HepG2 (cell line): Measurements from ENCODE around the gene SCARB2. TPM values are rescaled to one million over a fixed set of nuclear protein-coding genes. Genes with fewer than 3 reads are reported as not detected.
A peak's percentile ranks its signal among the peaks of the same experiment; 100 is the strongest.

ENCODE experiments used
- ATAC-seq: fragments of 200-7000 bp; cut with Tn5 transposase; 3 replicates; pipeline ENCODE4 v1.9.1; 2020; ENCODE audit warnings: mild to moderate bottlenecking, moderate library complexity
- BruUV-seq: library from RNA; stranded (reverse); fragments of 400-500 nt; replicated peaks from 2 replicates; lab custom pipeline; 2021; lab: Mats Ljungman, UMichigan
- CTCF ChIA-PET: fragments of 300-600 bp; formaldehyde crosslinking; extraction: SDS; loops from one replicate; lab custom pipeline; 2021; ENCODE audit warnings: low total read pairs, inconsistent platforms, low intra/inter-chr PET ratio; lab: Yijun Ruan, JAX
- POLR2A ChIA-PET: fragments of 350-600 bp; sonication (Branson Sonifier 250); formaldehyde crosslinking; loops from one replicate; lab custom pipeline; 2020; ENCODE audit warnings: antibody characterized with exemption, inconsistent platforms; lab: Yijun Ruan, JAX
- DNase-seq: peaks from one replicate; pipeline ENCODE4 v3.0.0-alpha.2; 2015; ENCODE audit warnings: low spot score
- FAIRE-seq: peaks from 3 replicates; lab custom pipeline; 2011; peaks lifted over from hg19 to GRCh38; lab: Jason Lieb, UNC
- H2AFZ ChIP-seq: one replicate; pipeline ENCODE4 v1.6.1; 2011; ENCODE audit warnings: low read length, inconsistent platforms
- H3K27ac ChIP-seq: fragments of 300-600 bp; 3 replicates; pipeline ENCODE4 v1.8.0; 2011; ENCODE audit warnings: mixed run types, mild to moderate bottlenecking, mixed read lengths, low read length, inconsistent platforms; ENCODE audit not compliant: insufficient read depth; ENCODE audit errors: extremely low read length
- H3K27me3 ChIP-seq, 2 experiments: fragments of 200-600 bp in 1 of 2; 2 replicates in 1 of 2; 3 replicates in 1 of 2; pipeline versions ENCODE4 v1.6.0 to v1.8.0; 2011; ENCODE audit warnings: low read length in 2 of 2, mild to moderate bottlenecking in 2 of 2, moderate library complexity in 2 of 2, inconsistent platforms in 1 of 2; ENCODE audit not compliant: insufficient read depth in 2 of 2, control insufficient read depth in 1 of 2
- H3K36me3 ChIP-seq, 2 experiments: fragments of 200-600 bp in 1 of 2; replicated peaks in 1 of 2; 2 replicates in 1 of 2; 3 replicates in 1 of 2; pipeline versions ENCODE4 v1.5.1 to v1.8.0; 2011; ENCODE audit warnings: low read length in 2 of 2, inconsistent platforms in 1 of 2; ENCODE audit not compliant: insufficient read depth in 2 of 2, control insufficient read depth in 1 of 2
- H3K4me1 ChIP-seq: 2 replicates; pipeline ENCODE4 v1.5.1; 2012; ENCODE audit warnings: low read length, inconsistent platforms; ENCODE audit not compliant: insufficient read depth
- H3K4me2 ChIP-seq: 2 replicates; pipeline ENCODE4 v1.6.0; 2011; ENCODE audit warnings: low read depth, low read length, inconsistent platforms
- H3K4me3 ChIP-seq, 3 experiments: fragments of 200-600 bp in 1 of 3; sonication (generic), shearing (Covaris generic) in 1 of 3; replicated peaks in 1 of 3; 2 replicates each; pipeline ENCODE4 v1.5.1; 2011 to 2016; ENCODE audit warnings: low read length in 3 of 3, inconsistent platforms in 2 of 3, low read depth in 2 of 3, mild to moderate bottlenecking in 2 of 3, control low read depth in 1 of 3, mixed read lengths in 1 of 3; ENCODE audit not compliant: insufficient read depth in 1 of 3
- H3K79me2 ChIP-seq: one replicate; pipeline ENCODE4 v1.6.1; 2011; ENCODE audit warnings: low read length, inconsistent platforms; ENCODE audit not compliant: insufficient read depth
- H3K9ac ChIP-seq: 2 replicates; pipeline ENCODE4 v1.6.0; 2011; ENCODE audit warnings: mild to moderate bottlenecking, low read depth, low read length, inconsistent platforms; ENCODE audit not compliant: insufficient read depth
- H3K9me3 ChIP-seq: 2 replicates; pipeline ENCODE4 v1.5.1; 2012; ENCODE audit warnings: mild to moderate bottlenecking, low read length
- H4K20me1 ChIP-seq: 2 replicates; pipeline ENCODE4 v1.6.0; 2011; ENCODE audit warnings: inconsistent platforms, mild to moderate bottlenecking, low read length, moderate library complexity; ENCODE audit not compliant: insufficient read depth
- ATF7 ChIP-seq, 2 experiments: fragments of 450-650 bp in 1 of 2; sonication (generic) in 1 of 2; formaldehyde crosslinking in 1 of 2; IDR thresholded peaks; 2 replicates each; pipeline versions ENCODE4 v1.4.0 to v1.6.1; 2016 to 2020; ENCODE audit warnings: antibody characterized with exemption in 1 of 2, mild to moderate bottlenecking in 1 of 2, missing genetic modification reagents in 1 of 2
- CC2D1A ChIP-seq: sonication (generic); formaldehyde crosslinking; IDR thresholded peaks from 2 replicates; pipeline ENCODE4 v1.8.1; 2023; ENCODE audit warnings: mild to moderate bottlenecking, missing genetic modification reagents
- CREBL2 ChIP-seq: sonication (generic); formaldehyde crosslinking; IDR thresholded peaks from 2 replicates; pipeline ENCODE4 v1.8.1; 2023; ENCODE audit warnings: missing genetic modification reagents, mild to moderate bottlenecking, borderline replicate concordance
- CREM ChIP-seq, 2 experiments: sonication (generic) in 1 of 2; formaldehyde crosslinking in 1 of 2; IDR thresholded peaks; 2 replicates each; pipeline versions ENCODE4 v1.4.0 to v1.6.1; 2016 to 2020; ENCODE audit warnings: antibody characterized with exemption in 1 of 2, mild to moderate bottlenecking in 1 of 2, missing genetic modification reagents in 1 of 2
- FIP1L1 ChIP-seq: fragments of 200-400 bp; formaldehyde crosslinking; IDR thresholded peaks from 2 replicates; pipeline ENCODE4 v1.6.1; 2018; ENCODE audit warnings: low read depth, mild to moderate bottlenecking, low read length, moderate library complexity, borderline replicate concordance; ENCODE audit not compliant: insufficient read depth
- HDAC1 ChIP-seq: sonication (generic); formaldehyde crosslinking; IDR thresholded peaks from 2 replicates; pipeline ENCODE4 v1.5.1; 2020; ENCODE audit warnings: mild to moderate bottlenecking, missing genetic modification reagents
- IRF9 ChIP-seq: sonication (generic); formaldehyde crosslinking; IDR thresholded peaks from 2 replicates; pipeline ENCODE4 v1.8.0; 2022; ENCODE audit warnings: missing genetic modification reagents, mild to moderate bottlenecking, borderline replicate concordance
- MIXL1 ChIP-seq: IDR thresholded peaks from 2 replicates; pipeline ENCODE4 v1.6.1; 2016
- MLLT10 ChIP-seq: sonication (generic); formaldehyde crosslinking; IDR thresholded peaks from 2 replicates; pipeline ENCODE4 v1.4.0; 2020; ENCODE audit warnings: missing genetic modification reagents
- RARA ChIP-seq: IDR thresholded peaks from 2 replicates; pipeline ENCODE4 v1.6.1; 2016; ENCODE audit warnings: missing genetic modification reagents, missing compliant biosample characterization
- RBM39 ChIP-seq: fragments of 200-400 bp; formaldehyde crosslinking; IDR thresholded peaks from one replicate; pipeline ENCODE4 v1.6.1; 2018; ENCODE audit warnings: antibody characterized with exemption, mild to moderate bottlenecking, low read depth, low read length; ENCODE audit not compliant: poor library complexity, severe bottlenecking
- RNF219 ChIP-seq: sonication (generic); formaldehyde crosslinking; IDR thresholded peaks from 2 replicates; pipeline ENCODE4 v1.5.0; 2020; ENCODE audit warnings: mild to moderate bottlenecking, missing genetic modification reagents
- SNRNP70 ChIP-seq: fragments of 200-400 bp; formaldehyde crosslinking; IDR thresholded peaks from 2 replicates; pipeline ENCODE4 v1.6.1; 2017; ENCODE audit warnings: mild to moderate bottlenecking, low read depth, low read length, moderate library complexity
- TCF12 ChIP-seq, 2 experiments: fragments of 450-650 bp in 1 of 2; sonication (generic) in 1 of 2; formaldehyde crosslinking in 1 of 2; IDR thresholded peaks; 2 replicates each; pipeline versions ENCODE4 v1.6.1 to v1.8.0; 2017 to 2022; ENCODE audit warnings: antibody characterized with exemption in 1 of 2, mild to moderate bottlenecking in 1 of 2, missing genetic modification reagents in 1 of 2, moderate library complexity in 1 of 2
- ZBTB7B ChIP-seq: sonication (generic); formaldehyde crosslinking; IDR thresholded peaks from 2 replicates; pipeline ENCODE4 v1.4.0; 2020; ENCODE audit warnings: missing genetic modification reagents
- ZMYM4 ChIP-seq: sonication (generic); formaldehyde crosslinking; IDR thresholded peaks from 2 replicates; pipeline ENCODE4 v1.8.1; 2023; ENCODE audit warnings: mild to moderate bottlenecking, missing genetic modification reagents
- ZNF274 ChIP-seq: sonication (generic); formaldehyde crosslinking; IDR thresholded peaks from 2 replicates; pipeline ENCODE4 v1.5.1; 2020; ENCODE audit warnings: mild to moderate bottlenecking, missing genetic modification reagents
- ZNF550 ChIP-seq: sonication (generic); formaldehyde crosslinking; IDR thresholded peaks from 2 replicates; pipeline ENCODE4 v1.4.0; 2020; ENCODE audit warnings: mild to moderate bottlenecking, missing genetic modification reagents, borderline replicate concordance
- WGBS: methylation state at CpG from one replicate; pipeline ENCODE4 v1.1.6; 2017; ENCODE audit warnings: low lambda C conversion rate; 5-methylcytosine and 5-hydroxymethylcytosine counted together
- in situ Hi-C: cut with HindIII; loops from 2 replicates; pipeline ENCODE4 v1.10.0; 2017; ENCODE audit warnings: low pct_unique_long_range_greater_than_20kb; ENCODE audit not compliant: extremely low pct_ligation_motif_present
- intact Hi-C: fragments of 100-400 bp; cut with micrococcal nuclease; formaldehyde crosslinking; loops from one replicate; pipeline ENCODE4 v1.10.0; 2022; ENCODE audit not compliant: unreplicated experiment
- polyA plus RNA-seq, 8 experiments: library from polyadenylated mRNA; depleted of rRNA in 3 of 8; stranded (reverse) in 7 of 8; unstranded in 1 of 8; fragments of >200 nt; fragmentation: Illumina TruSeq in 4 of 8; extraction: Trizol in 4 of 8; gene quantifications; 2 replicates each; pipeline versions ENCODE4 v1.2.1 to v1.2.3, GENCODE V29; 2011 to 2016; ENCODE audit warnings: low read depth in 4 of 8, missing spikeins in 1 of 8, mixed read lengths in 1 of 8; ENCODE audit not compliant: insufficient read depth in 1 of 8
- total RNA-seq, 5 experiments: library from RNA; depleted of rRNA; stranded (reverse); fragments of >200 nt; fragmentation: Illumina TruSeq; extraction: Trizol; gene quantifications; 2 replicates each; pipeline ENCODE4 v1.2.3, GENCODE V29; 2016; ENCODE audit warnings: low read depth in 1 of 5

Gene SCARB2
- total and polyA plus RNA-seq, 2 of the 13 experiments (the other 11 are each of a cell fraction or from before 2014, with no cell fraction given), result 40.6 to 43.4 TPM

GRCh38 chr4:76147454-76148141, 66.0 kb downstream of the SCARB2 start:
- Histone ChIP-seq H2AFZ (no peak overlapping the region), H3K9ac (peak overlapping the region; percentile 92), H3K27me3 (no peaks in the 10 kb centered on the region; a peak in 1 of 5 replicates), H3K9me3 (no peaks in the 10 kb centered on the region), H3K4me1 (peaks cover 25% of the 10 kb centered on the region), H3K27ac (peak overlapping the region; percentile 91), H3K79me2 (peaks cover 58% of the 10 kb centered on the region), H3K4me2 (peak overlapping the region; percentile 56), H3K4me3 (peak overlapping the region; percentile 86 to 97 (median 87)), H4K20me1 (peaks cover 17% of the 10 kb centered on the region), H3K36me3 (peaks cover 0 to 9% of the 10 kb centered on the region in 2 experiments; a peak in 2 of 5 replicates)
- CTCF ChIA-PET, result no interaction called here
- ATAC-seq (peak; percentile 95), DNase-seq (peak; percentile 66), FAIRE-seq (peak; percentile 60)
- 3% methylated on average over 18 of the region's 31 CpGs for WGBS
- in situ Hi-C loops, result no loop called here
- BruUV-seq, result no TSS peak
- intact Hi-C loops, result loop anchor here (1.0 kb wide), 2 partner anchors 157 to 159 kb away; partner anchors contain the start of genes SDAD1 and STBD1
- POLR2A ChIA-PET, result interaction anchor here (1.0 kb wide), 1 partner anchor 157 kb away, joined by 4 read pairs; the partner anchor contains the start of gene SDAD1
- TF ChIP-seq CREBL2 (CRISPR knock-in tag), result 0 out of 2 replicates have a peak, but pooled peaks have one; percentile 34
- no peak for TF ChIP-seq TCF12 (IDR thresholded peaks at IDR 0.05)
- 0 out of 2 replicates have a peak, but pooled peaks have one; percentile 52 for TF ChIP-seq TCF12 (CRISPR knock-in tag; IDR thresholded peaks at IDR 0.05)
- TF ChIP-seq ZNF550 (CRISPR knock-in tag), result 0 out of 2 replicates have a peak, but pooled peaks have one; percentile 8
- peak; percentile 69; the same call in 1 of the 2 replicates for TF ChIP-seq ZNF274 (CRISPR knock-in tag)
- TF ChIP-seq SNRNP70, result no peak
- 0 out of 2 replicates have a peak, but pooled peaks have one; percentile 6 for TF ChIP-seq HDAC1
- no peak for TF ChIP-seq CC2D1A
- TF ChIP-seq FIP1L1, result no peak
- TF ChIP-seq IRF9 (CRISPR knock-in tag), result no peak
- TF ChIP-seq MLLT10 (CRISPR knock-in tag), result no peak
- TF ChIP-seq RARA (CRISPR knock-in tag), result no peak
- no peak; the same call in 1 of the 2 replicates for TF ChIP-seq RNF219 (CRISPR knock-in tag)
- TF ChIP-seq CREM (IDR thresholded peaks at IDR 0.05), result no peak
- no peak for TF ChIP-seq CREM (CRISPR knock-in tag; IDR thresholded peaks at IDR 0.05)
- TF ChIP-seq ZMYM4, result no peak
- peak; percentile 86 for TF ChIP-seq RBM39
- no peak for TF ChIP-seq ZBTB7B
- TF ChIP-seq MIXL1 (CRISPR knock-in tag), result no peak
- no peak for TF ChIP-seq ATF7 (IDR thresholded peaks at IDR 0.05)
- TF ChIP-seq ATF7 (CRISPR knock-in tag; IDR thresholded peaks at IDR 0.05), result no peak
